Measurements from ENCODE around the gene PPARGC1A.

Gene PPARGC1A

GRCh38 chr4:23773884-23774636 is 115.8 kb downstream of the PPARGC1A start:
- Mint-ChIP-seq H3K36me3 (ENCODE audit: low read depth) (no peaks in the 10 kb centered on the region), H3K4me1 (peaks cover 17% of the 10 kb centered on the region), H3K27ac (no peak overlapping the region), H3K27me3 (ENCODE audit: low read depth, poor library complexity) (peaks cover 4% of the 10 kb centered on the region), H3K4me3 (no peak overlapping the region), H3K9me3 (no peaks in the 10 kb centered on the region)
- DNase-seq = no peak
- TF ChIP-seq, protein P1, sequence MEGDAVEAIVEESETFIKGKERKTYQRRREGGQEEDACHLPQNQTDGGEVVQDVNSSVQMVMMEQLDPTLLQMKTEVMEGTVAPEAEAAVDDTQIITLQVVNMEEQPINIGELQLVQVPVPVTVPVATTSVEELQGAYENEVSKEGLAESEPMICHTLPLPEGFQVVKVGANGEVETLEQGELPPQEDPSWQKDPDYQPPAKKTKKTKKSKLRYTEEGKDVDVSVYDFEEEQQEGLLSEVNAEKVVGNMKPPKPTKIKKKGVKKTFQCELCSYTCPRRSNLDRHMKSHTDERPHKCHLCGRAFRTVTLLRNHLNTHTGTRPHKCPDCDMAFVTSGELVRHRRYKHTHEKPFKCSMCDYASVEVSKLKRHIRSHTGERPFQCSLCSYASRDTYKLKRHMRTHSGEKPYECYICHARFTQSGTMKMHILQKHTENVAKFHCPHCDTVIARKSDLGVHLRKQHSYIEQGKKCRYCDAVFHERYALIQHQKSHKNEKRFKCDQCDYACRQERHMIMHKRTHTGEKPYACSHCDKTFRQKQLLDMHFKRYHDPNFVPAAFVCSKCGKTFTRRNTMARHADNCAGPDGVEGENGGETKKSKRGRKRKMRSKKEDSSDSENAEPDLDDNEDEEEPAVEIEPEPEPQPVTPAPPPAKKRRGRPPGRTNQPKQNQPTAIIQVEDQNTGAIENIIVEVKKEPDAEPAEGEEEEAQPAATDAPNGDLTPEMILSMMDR (IDR thresholded peaks at IDR 0.05) = no peak

- TF ChIP-seq, protein P1 (IDR thresholded peaks at IDR 0.05) = no peak
- Mint-ChIP-seq H3K36me3 (ENCODE audit: low read depth) (no peaks in the 10 kb centered on the region), H3K9me3 (no peaks in the 10 kb centered on the region), H3K27me3 (ENCODE audit: low read depth, poor library complexity) (peaks cover 3% of the 10 kb centered on the region), H3K4me3 (no peak overlapping the region), H3K4me1 (peaks cover 10% of the 10 kb centered on the region), H3K27ac (no peak overlapping the region)
- no peak for DNase-seq
Measured at GRCh38 chr4:23770011-23770410, 119.8 kb downstream of the PPARGC1A start.

DNA sequence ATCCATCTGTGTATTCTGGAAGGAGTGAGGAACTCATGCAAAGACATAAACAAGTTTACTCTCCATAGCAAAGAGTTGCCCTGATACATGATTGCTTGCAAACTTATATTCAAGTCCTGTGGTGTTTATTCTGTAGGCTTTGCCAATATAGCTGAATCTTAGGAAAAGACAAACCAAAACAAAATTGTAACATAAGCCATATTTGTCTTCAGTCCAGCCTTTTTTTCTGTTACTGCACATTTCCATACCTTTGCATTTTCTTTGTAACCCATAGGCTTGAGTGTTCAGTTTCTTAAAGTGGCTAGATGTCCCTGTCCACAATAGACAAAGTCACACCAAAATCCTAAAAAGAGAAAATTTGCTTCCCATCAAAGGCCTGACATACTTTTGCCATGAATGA is 120.4 kb downstream of the PPARGC1A start:
- H3K27ac Mint-ChIP-seq = no peak overlapping the region
- TF ChIP-seq, protein P1 (IDR thresholded peaks at IDR 0.05) = no peak

DNA sequence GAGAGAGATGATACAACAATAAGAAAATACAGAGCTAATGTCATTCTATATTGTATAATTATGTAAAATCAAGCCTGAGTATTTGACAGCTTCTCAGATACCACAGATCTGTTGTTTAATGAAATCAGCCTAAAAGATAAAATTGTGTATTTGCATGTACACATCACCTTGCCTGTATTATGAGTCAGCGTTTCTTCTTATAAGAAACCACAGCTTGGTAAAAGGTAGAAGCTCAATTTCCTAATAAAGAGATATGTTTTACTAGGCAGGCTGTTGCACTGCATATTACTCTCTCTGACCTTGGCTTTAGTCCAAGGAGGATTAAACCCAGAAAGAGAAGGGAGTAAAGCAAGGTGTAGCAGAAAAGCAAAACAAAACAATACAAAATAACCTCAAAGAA is 121.3 kb downstream of the PPARGC1A start:
- Mint-ChIP-seq H3K36me3 (ENCODE audit: low read depth) (no peaks in the 10 kb centered on the region), H3K4me3 (no peak overlapping the region), H3K27ac (no peak overlapping the region), H3K4me1 (peaks cover 9% of the 10 kb centered on the region), H3K27me3 (ENCODE audit: low read depth, poor library complexity) (peaks cover under 1% of the 10 kb centered on the region), H3K9me3 (no peaks in the 10 kb centered on the region)
- no peak for DNase-seq
- TF ChIP-seq, protein P1 (IDR thresholded peaks at IDR 0.05) = no peak

More for the DNA sequence above, 120.4 kb downstream of the PPARGC1A start:
- Mint-ChIP-seq H3K4me3 (no peak overlapping the region), H3K9me3 (no peaks in the 10 kb centered on the region), H3K4me1 (peaks cover 9% of the 10 kb centered on the region), H3K27me3 (ENCODE audit: low read depth, poor library complexity) (no peaks in the 10 kb centered on the region), H3K36me3 (ENCODE audit: low read depth) (no peaks in the 10 kb centered on the region)
- DNase-seq = no peak

DNA sequence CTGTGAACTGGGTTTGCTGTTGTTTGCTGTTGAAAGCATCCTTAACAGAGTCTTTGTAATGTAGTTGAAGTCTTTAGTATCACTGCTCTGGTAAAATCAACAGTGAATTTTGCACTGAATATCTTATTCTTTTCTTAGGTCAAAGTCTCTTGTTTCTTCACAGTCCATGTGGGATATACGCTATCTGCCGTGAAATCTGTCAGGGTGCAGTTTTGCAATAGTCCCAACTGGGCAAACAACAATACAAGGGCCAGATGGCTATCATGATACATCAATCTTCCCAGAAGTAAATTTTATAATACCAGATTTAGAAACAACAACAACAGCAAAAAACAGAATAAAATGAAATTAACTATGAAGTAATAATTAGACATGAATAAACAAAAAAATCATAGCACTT is 123.5 kb downstream of the PPARGC1A start:
- Mint-ChIP-seq H3K4me3 (no peak overlapping the region), H3K27ac (no peak overlapping the region), H3K4me1 (peaks cover 9% of the 10 kb centered on the region), H3K9me3 (no peaks in the 10 kb centered on the region), H3K36me3 (ENCODE audit: low read depth) (no peaks in the 10 kb centered on the region), H3K27me3 (ENCODE audit: low read depth, poor library complexity) (peaks cover 3% of the 10 kb centered on the region)
- no peak for DNase-seq
- TF ChIP-seq, protein P1 (IDR thresholded peaks at IDR 0.05) = no peak

DNA sequence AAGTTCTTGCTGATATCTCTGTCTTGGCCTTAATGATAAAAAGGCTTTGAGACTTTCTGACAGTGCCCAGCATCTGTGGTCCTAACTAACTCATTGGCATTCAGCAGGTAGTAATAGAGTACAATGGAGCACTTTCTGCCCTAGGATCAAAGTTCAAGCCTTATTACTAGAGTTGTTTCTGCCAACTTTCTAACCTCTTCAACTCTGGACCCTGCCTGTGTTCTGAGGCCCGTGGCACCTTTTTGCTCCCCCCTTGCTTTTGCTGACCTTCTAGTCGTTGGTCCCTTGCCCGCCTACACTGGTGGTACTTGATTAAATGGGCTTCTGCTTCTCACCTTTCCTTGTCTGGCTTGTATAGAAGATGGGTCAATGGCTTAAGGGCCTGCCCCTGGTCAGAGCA is 126.3 kb downstream of the PPARGC1A start:
- H3K9me3 Mint-ChIP-seq = peaks cover 4% of the 10 kb centered on the region
- no peak overlapping the region for H3K27ac Mint-ChIP-seq
- no peaks in the 10 kb centered on the region for H3K4me1 Mint-ChIP-seq
- TF ChIP-seq, protein P1 (IDR thresholded peaks at IDR 0.05) = no peak
- no peak overlapping the region for H3K4me3 Mint-ChIP-seq
- peaks cover 6% of the 10 kb centered on the region for H3K27me3 Mint-ChIP-seq (ENCODE audit: low read depth, poor library complexity)
- no peak for DNase-seq
- H3K36me3 Mint-ChIP-seq (ENCODE audit: low read depth) = no peaks in the 10 kb centered on the region
